GM12872 (cell line): ENCODE measurements around the gene SLC28A3.

Experiments
- TF ChIP-seq, protein P1 (sequence below): IDR thresholded peaks from 3 replicates; pipeline ENCODE4 v1.5.1; 2011; ENCODE audit warnings: low read depth, mild to moderate bottlenecking, low read length, moderate library complexity; ENCODE audit not compliant: insufficient read depth

The SLC28A3 gene

DNA sequence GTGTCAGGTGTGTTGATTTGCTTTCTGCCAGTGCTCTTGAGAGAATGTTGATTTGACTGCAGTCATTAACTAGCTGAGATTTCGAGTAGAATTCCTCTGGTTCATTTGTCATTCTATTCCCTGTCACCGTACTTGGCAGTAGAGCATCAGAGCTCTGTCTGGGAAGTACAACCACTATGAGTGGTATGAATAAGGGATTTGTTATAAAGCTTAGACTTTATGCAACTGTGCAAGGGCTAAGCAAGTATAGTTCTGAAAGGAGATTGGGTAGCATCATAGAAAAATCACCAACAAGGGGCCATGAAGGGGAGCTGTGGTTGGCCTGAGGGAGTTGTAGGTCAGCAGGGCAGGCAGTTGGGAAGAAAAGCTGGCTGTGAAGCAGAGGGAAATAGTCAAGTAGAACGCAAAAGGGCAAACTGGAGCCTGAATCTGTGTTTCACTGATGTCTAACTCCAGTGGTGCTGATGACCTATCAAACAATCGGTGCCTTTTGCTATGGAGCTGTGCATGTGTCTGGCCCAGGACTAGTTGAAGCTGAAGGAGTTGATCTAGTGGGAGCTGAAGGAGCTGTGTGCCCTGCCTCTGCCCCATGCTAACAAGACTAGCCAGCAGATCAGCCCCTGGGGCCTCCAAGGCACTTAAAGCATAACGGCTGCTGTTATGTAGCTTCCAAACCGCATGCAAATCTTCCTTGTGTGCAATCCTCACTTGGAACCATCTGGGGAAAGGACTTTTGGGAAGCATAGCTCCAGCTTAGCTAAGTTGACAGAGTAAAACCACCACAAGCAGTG, 110.0 kb downstream of the SLC28A3 start:
- TF ChIP-seq, protein P1, sequence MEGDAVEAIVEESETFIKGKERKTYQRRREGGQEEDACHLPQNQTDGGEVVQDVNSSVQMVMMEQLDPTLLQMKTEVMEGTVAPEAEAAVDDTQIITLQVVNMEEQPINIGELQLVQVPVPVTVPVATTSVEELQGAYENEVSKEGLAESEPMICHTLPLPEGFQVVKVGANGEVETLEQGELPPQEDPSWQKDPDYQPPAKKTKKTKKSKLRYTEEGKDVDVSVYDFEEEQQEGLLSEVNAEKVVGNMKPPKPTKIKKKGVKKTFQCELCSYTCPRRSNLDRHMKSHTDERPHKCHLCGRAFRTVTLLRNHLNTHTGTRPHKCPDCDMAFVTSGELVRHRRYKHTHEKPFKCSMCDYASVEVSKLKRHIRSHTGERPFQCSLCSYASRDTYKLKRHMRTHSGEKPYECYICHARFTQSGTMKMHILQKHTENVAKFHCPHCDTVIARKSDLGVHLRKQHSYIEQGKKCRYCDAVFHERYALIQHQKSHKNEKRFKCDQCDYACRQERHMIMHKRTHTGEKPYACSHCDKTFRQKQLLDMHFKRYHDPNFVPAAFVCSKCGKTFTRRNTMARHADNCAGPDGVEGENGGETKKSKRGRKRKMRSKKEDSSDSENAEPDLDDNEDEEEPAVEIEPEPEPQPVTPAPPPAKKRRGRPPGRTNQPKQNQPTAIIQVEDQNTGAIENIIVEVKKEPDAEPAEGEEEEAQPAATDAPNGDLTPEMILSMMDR = no peak

DNA sequence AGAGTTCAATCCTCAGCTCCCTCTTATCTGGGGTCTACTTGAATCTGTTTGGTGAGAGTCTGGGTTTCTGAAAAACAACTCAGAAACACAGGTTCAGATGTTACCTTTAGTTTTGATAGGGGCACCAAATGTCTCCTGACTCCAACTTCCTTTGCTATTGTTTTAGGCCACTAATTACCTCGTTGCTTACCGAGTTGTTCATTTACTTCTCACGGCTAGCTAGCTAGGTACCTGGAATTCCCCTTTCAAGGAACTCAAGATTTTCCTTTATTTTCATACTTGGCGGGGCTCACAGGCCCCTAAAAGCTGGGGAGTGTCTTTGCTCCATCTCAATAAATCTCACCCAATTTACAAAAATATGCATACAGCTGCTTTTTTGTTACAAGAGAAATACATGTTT, 111.4 kb downstream of the SLC28A3 start:
- TF ChIP-seq, protein P1 = no peak

DNA sequence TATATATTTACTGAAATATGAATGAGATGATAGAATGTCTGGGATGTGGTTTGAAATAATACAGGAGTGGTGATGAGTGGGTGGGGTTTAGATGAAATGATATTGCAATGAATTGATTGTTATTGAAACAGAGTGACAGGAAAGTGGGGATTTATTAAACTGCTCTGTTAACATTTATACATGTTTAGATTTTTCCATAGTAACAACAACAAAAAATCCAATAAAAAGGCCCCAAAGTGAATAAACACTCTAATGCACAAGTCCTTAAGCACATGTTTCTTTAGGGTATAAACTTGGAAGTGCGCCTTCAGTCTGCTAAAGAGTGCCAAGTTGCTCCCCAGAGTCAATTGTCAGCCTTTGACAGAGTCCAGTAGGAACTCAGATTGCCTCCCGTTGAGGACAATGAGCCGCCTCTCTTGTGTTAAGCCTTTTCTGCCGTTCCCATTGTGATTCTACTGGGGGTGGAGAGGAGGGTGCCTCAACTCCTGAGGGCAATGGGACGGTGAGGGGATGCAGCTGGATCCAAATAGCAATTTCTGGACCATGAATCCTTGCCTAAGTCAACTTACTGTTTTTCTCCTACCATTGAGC, 112.3 kb downstream of the SLC28A3 start:
- TF ChIP-seq, protein P1 = no peak

DNA sequence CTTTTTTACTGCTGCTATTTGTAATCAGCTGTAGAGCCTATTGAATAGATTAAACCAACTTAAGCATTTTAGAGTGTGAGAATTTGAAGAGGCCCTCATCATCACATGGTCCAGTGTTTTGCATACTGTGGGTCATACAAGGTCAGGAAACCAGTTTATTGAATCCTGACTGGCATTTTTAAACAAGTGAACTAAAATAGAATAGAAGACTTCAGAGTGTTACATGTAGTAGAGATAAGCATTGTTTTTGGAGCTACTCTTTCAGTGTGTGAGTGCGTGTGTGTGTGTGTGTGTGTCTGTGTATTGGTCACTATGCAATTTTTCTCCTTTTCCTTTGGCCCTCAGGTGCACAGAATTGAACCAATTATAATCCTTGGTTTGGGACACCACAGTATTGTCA, 114.4 kb downstream of the SLC28A3 start:
- TF ChIP-seq, protein P1 = no peak
